Loucy (cell line): Measurements from ENCODE around the gene SH3RF2.
A peak's percentile ranks its signal among the peaks of the same experiment; 100 is the strongest.

ENCODE experiments used
- H2AFZ ChIP-seq: fragments of 200-600 bp; sonication (generic); 2 replicates; pipeline ENCODE4 v1.6.0; 2016; ENCODE audit warnings: antibody characterized with exemption, mild to moderate bottlenecking, low read length, moderate library complexity
- H3F3A ChIP-seq: fragments of 200-600 bp; 2 replicates; pipeline ENCODE4 v1.6.0; 2016; ENCODE audit warnings: antibody characterized with exemption, low read depth, mild to moderate bottlenecking
- H3K27me3 ChIP-seq: fragments of 200-600 bp; sonication (generic); 2 replicates; pipeline ENCODE4 v1.6.1; 2014; ENCODE audit warnings: low read length, mild to moderate bottlenecking; ENCODE audit not compliant: insufficient read depth, poor library complexity, severe bottlenecking
- H3K36me3 ChIP-seq: fragments of 200-600 bp; sonication (generic); 2 replicates; pipeline ENCODE4 v1.6.1; 2016; ENCODE audit warnings: low read length; ENCODE audit not compliant: insufficient read depth
- H3K4me1 ChIP-seq: fragments of 200-600 bp; sonication (generic); 2 replicates; pipeline ENCODE4 v1.5.1; 2014; ENCODE audit warnings: low read length, mild to moderate bottlenecking; ENCODE audit not compliant: insufficient read depth, poor library complexity, severe bottlenecking
- H3K4me2 ChIP-seq: fragments of 200-600 bp; sonication (generic); 2 replicates; pipeline ENCODE4 v1.6.0; 2014; ENCODE audit warnings: antibody characterized with exemption, low read length, low read depth, mild to moderate bottlenecking; ENCODE audit not compliant: poor library complexity, severe bottlenecking
- H3K4me3 ChIP-seq: fragments of 200-600 bp; sonication (generic); 2 replicates; pipeline ENCODE4 v1.5.1; 2014; ENCODE audit warnings: low read length, mild to moderate bottlenecking, mixed read lengths; ENCODE audit not compliant: poor library complexity, severe bottlenecking
- H3K79me2 ChIP-seq: fragments of 200-600 bp; sonication (generic); 2 replicates; pipeline ENCODE4 v1.6.1; 2014; ENCODE audit warnings: low read length; ENCODE audit not compliant: insufficient read depth
- H3K9ac ChIP-seq: fragments of 200-600 bp; sonication (generic); 2 replicates; pipeline ENCODE4 v1.6.0; 2014; ENCODE audit warnings: mild to moderate bottlenecking, low read depth, low read length, moderate library complexity; ENCODE audit not compliant: poor library complexity, severe bottlenecking
- H3K9me2 ChIP-seq: fragments of 200-600 bp; sonication (generic); replicated peaks from 2 replicates; pipeline ENCODE4 v1.6.1; 2016; ENCODE audit warnings: low read depth, low read length, mixed read lengths
- H3K9me3 ChIP-seq: fragments of 200-600 bp; sonication (generic); 2 replicates; pipeline ENCODE4 v1.6.1; 2014; ENCODE audit warnings: mild to moderate bottlenecking, antibody characterized with exemption, low read length, low read depth; ENCODE audit not compliant: insufficient read depth
- H4K20me1 ChIP-seq: fragments of 200-600 bp; sonication (generic); 2 replicates; pipeline ENCODE4 v1.6.0; 2014; ENCODE audit warnings: antibody characterized with exemption, low read length, mild to moderate bottlenecking; ENCODE audit not compliant: insufficient read depth, poor library complexity, severe bottlenecking
- EZH2phosphoT487 ChIP-seq: fragments of 200-600 bp; IDR thresholded peaks from 2 replicates; pipeline ENCODE4 v1.6.1; 2018; ENCODE audit warnings: antibody characterized with exemption, mild to moderate bottlenecking, moderate library complexity, borderline replicate concordance
- TF ChIP-seq, protein P1 (sequence below): fragments of 200-600 bp; sonication (generic); conservative IDR thresholded peaks from 2 replicates; pipeline ENCODE4 v1.5.1; 2014; ENCODE audit warnings: mild to moderate bottlenecking, antibody characterized with exemption, low read length

SH3RF2 gene

DNA sequence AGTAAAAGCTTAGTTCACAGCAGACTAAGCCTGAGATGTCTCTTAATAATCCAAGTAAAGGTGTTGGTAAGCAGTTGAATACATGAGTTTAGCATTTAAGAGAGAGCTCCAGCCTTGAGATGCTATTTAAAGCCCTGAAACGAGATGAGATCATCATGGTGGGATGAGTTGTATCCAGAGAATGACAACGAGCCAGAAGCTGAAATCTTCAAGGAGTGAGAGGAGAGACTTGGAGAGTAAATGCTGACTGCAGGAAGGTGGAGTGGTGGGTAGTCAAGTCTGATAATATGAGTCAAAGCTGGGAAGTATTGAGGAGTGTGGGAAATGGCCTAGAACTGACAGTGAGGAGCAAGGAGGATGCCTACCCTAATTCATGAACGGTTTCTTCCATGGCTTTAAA lies 115.3 kb downstream of the SH3RF2 start:
- Histone ChIP-seq H2AFZ (no peak overlapping the region), H3K4me1 (peaks cover 11% of the 10 kb centered on the region), H3K79me2 (no peaks in the 10 kb centered on the region), H3K9me2 (no peaks in the 10 kb centered on the region), H3K36me3 (no peaks in the 10 kb centered on the region), H3K9ac (no peak overlapping the region), H3K27me3 (no peaks in the 10 kb centered on the region), H3K4me2 (no peak overlapping the region), H3K4me3 (no peak overlapping the region), H3F3A (no peaks in the 10 kb centered on the region), H3K9me3 (no peaks in the 10 kb centered on the region), H4K20me1 (no peaks in the 10 kb centered on the region)
- TF ChIP-seq EZH2phosphoT487: no peak
- TF ChIP-seq, protein P1, sequence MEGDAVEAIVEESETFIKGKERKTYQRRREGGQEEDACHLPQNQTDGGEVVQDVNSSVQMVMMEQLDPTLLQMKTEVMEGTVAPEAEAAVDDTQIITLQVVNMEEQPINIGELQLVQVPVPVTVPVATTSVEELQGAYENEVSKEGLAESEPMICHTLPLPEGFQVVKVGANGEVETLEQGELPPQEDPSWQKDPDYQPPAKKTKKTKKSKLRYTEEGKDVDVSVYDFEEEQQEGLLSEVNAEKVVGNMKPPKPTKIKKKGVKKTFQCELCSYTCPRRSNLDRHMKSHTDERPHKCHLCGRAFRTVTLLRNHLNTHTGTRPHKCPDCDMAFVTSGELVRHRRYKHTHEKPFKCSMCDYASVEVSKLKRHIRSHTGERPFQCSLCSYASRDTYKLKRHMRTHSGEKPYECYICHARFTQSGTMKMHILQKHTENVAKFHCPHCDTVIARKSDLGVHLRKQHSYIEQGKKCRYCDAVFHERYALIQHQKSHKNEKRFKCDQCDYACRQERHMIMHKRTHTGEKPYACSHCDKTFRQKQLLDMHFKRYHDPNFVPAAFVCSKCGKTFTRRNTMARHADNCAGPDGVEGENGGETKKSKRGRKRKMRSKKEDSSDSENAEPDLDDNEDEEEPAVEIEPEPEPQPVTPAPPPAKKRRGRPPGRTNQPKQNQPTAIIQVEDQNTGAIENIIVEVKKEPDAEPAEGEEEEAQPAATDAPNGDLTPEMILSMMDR: no peak

DNA sequence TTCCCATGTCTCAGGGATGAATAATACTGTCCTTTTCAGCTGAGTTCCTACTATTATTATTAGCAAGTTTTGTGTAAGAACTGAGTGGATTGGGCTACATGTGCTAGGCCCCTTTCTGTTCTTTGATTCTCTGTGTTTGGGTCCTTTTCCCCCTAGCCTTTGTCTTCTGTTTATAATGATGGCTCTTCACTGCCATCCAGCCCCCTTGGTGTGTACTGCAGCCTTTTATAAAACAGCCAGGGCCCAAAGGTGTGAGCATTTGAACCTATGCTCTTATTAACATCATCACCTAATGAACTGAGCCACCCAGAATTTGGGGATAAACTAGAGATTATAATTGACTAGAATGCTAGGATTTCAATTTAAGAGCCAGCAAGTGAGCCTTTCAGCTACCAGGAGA lies 116.4 kb downstream of the SH3RF2 start:
- H3K9me3 ChIP-seq: no peaks in the 10 kb centered on the region
- H4K20me1 ChIP-seq: no peaks in the 10 kb centered on the region
- no peaks in the 10 kb centered on the region for H3K27me3 ChIP-seq
- H3F3A ChIP-seq: no peaks in the 10 kb centered on the region
- H3K9ac ChIP-seq: no peak overlapping the region
- H3K4me2 ChIP-seq: no peak overlapping the region
- H3K4me1 ChIP-seq: peaks cover 3% of the 10 kb centered on the region
- H2AFZ ChIP-seq: peak overlapping the region; percentile 71
- no peaks in the 10 kb centered on the region for H3K9me2 ChIP-seq
- TF ChIP-seq, protein P1: peak; percentile 77
- no peak for TF ChIP-seq EZH2phosphoT487
- no peaks in the 10 kb centered on the region for H3K36me3 ChIP-seq
- no peak overlapping the region for H3K4me3 ChIP-seq
- H3K79me2 ChIP-seq: no peaks in the 10 kb centered on the region

DNA sequence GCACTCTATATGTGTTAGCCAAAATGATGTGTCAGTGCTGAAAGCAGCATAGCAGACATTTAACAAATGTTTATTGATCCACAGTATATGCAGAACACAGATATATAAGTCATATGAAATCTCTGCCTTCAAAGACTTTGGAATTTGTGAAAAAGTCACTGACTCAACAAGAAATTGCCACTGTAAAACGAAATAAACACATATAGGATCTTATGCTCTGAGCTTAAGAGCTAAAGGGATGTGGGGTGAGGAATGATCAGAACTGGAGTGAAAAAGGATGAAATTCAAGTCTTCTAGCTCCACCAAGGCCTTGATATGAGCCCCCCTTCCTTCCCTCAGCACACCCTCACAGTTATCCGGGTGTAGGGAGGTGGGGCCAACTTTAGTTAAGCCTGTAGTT lies 119.1 kb downstream of the SH3RF2 start:
- no peak overlapping the region for H2AFZ ChIP-seq
- no peak overlapping the region for H3K4me3 ChIP-seq
- H3K79me2 ChIP-seq: no peaks in the 10 kb centered on the region
- H3K4me2 ChIP-seq: no peak overlapping the region
- H3K4me1 ChIP-seq: no peaks in the 10 kb centered on the region
- H3K9me2 ChIP-seq: no peaks in the 10 kb centered on the region
- no peaks in the 10 kb centered on the region for H3F3A ChIP-seq
- no peaks in the 10 kb centered on the region for H3K36me3 ChIP-seq
- H3K27me3 ChIP-seq: no peaks in the 10 kb centered on the region
- no peaks in the 10 kb centered on the region for H4K20me1 ChIP-seq
- H3K9ac ChIP-seq: no peak overlapping the region
- TF ChIP-seq EZH2phosphoT487: no peak
- TF ChIP-seq, protein P1: no peak
- no peaks in the 10 kb centered on the region for H3K9me3 ChIP-seq
